Upper lobe of left lung (tissue), 4 donors: ENCODE data around the gene TMEM190.

Source experiments
- CTCF ChIP-seq, 6 experiments: fragments of 450-650 bp in 4 of 6; fragments of 200-600 bp in 2 of 6; sonication (generic) in 2 of 6; IDR thresholded peaks; one replicate each; pipeline ENCODE4 v1.5.1; 2016 to 2019; ENCODE audit warnings: antibody characterized with exemption in 6 of 6
- POLR2A ChIP-seq, 4 donors: fragments of 450-650 bp; IDR thresholded peaks; one replicate each; pipeline ENCODE4 v1.5.1; 2016 to 2017; ENCODE audit warnings: antibody characterized with exemption in 4 of 4, mild to moderate bottlenecking in 2 of 4
- POLR2AphosphoS5 ChIP-seq, 2 donors: sonication (generic); formaldehyde crosslinking; IDR thresholded peaks; one replicate each; pipeline ENCODE4 v1.5.1; 2017; ENCODE audit warnings: antibody characterized with exemption in 2 of 2

GRCh38 chr19:55365245-55365644 lies 11.4 kb upstream of the TMEM190 start:
- no peak for TF ChIP-seq CTCF (IDR thresholded peaks at IDR 0.05)
- TF ChIP-seq POLR2A (IDR thresholded peaks at IDR 0.05) = no peak
- no peak for TF ChIP-seq POLR2AphosphoS5 (IDR thresholded peaks at IDR 0.05)
